ENCODE data around the gene DGKD.

DGKD gene

GRCh38 chr2:233481368-233482142, 127.3 kb downstream of the DGKD start:
- DNase-seq: no peak

GRCh38 chr2:233482616-233483015, 128.3 kb downstream of the DGKD start:
- no peak for DNase-seq

GRCh38 chr2:233485726-233486125, 131.4 kb downstream of the DGKD start:
- no peak for DNase-seq

GRCh38 chr2:233486357-233486756, 132.1 kb downstream of the DGKD start:
- DNase-seq: no peak

GRCh38 chr2:233486778-233487552, 132.7 kb downstream of the DGKD start:
- no peak for DNase-seq

- DNase-seq: no peak
Measured at GRCh38 chr2:233487748-233488345, 133.6 kb downstream of the DGKD start.

- no peak for DNase-seq
Measured at GRCh38 chr2:233489143-233489542, 134.8 kb downstream of the DGKD start.

GRCh38 chr2:233489666-233490065, 135.4 kb downstream of the DGKD start:
- no peak for DNase-seq

- no peak for DNase-seq
Measured at GRCh38 chr2:233490831-233491230, 136.5 kb downstream of the DGKD start.

GRCh38 chr2:233491326-233491725, 137.0 kb downstream of the DGKD start:
- no peak for DNase-seq

GRCh38 chr2:233492078-233492477, 137.8 kb downstream of the DGKD start:
- no peak for DNase-seq

GRCh38 chr2:233492751-233493150, 138.5 kb downstream of the DGKD start:
- no peak for DNase-seq

- DNase-seq: no peak
Measured at GRCh38 chr2:233495503-233496496, 141.5 kb downstream of the DGKD start.

- DNase-seq: no peak
Measured at GRCh38 chr2:233497692-233498091, 143.4 kb downstream of the DGKD start.

GRCh38 chr2:233498126-233498525, 143.8 kb downstream of the DGKD start:
- no peak for DNase-seq

GRCh38 chr2:233499928-233500327, 145.6 kb downstream of the DGKD start:
- no peak for DNase-seq

GRCh38 chr2:233501198-233502076, 147.1 kb downstream of the DGKD start:
- no peak for DNase-seq

- DNase-seq: no peak
Measured at GRCh38 chr2:233503481-233503880, 149.2 kb downstream of the DGKD start.

GRCh38 chr2:233503947-233504637, 149.8 kb downstream of the DGKD start:
- DNase-seq: no peak

- no peak for DNase-seq
Measured at GRCh38 chr2:233513953-233514655, 159.8 kb downstream of the DGKD start.

All from femur (tissue), 1 donor.